HCT116 (cell line): Measurements from ENCODE around the gene SLC6A13. TPM values are rescaled to one million over a fixed set of nuclear protein-coding genes. Genes with fewer than 3 reads are reported as not detected.
A peak's percentile ranks its signal among the peaks of the same experiment; 100 is the strongest.

ENCODE experiments used
- ATAC-seq: fragments of 200-7000 bp; cut with Tn5 transposase; 2 replicates; pipeline ENCODE4 v1.9.1; 2020; ENCODE audit warnings: mild to moderate bottlenecking, moderate library complexity
- BruUV-seq: library from RNA; stranded (reverse); fragments of 400-500 nt; replicated peaks from 2 replicates; lab custom pipeline; 2021; lab: Mats Ljungman, UMichigan
- CTCF ChIA-PET: fragments of 300-600 bp; sonication (Branson Sonifier 250); formaldehyde crosslinking; loops from one replicate; lab custom pipeline; 2021; ENCODE audit warnings: antibody characterized with exemption; lab: Charles Lee
- POLR2A ChIA-PET: fragments of 300-600, 350-600 bp; sonication (Branson Sonifier 250); formaldehyde crosslinking; loops from one replicate; lab custom pipeline; 2021; ENCODE audit warnings: antibody characterized with exemption; lab: Charles Lee
- RAD21 ChIA-PET, 2 experiments: fragments of 300-600 bp; sonication (Branson Sonifier 250); formaldehyde crosslinking; loops; one replicate each; lab custom pipeline; 2023; ENCODE audit warnings: low total read pairs in 2 of 2; ENCODE audit not compliant: uncharacterized antibody in 2 of 2, unreplicated experiment in 2 of 2, low non-redundant PET in 1 of 2; lab: Charles Lee
- DNase-seq: peaks from one replicate; pipeline ENCODE4 v3.0.0-alpha.2; 2010; ENCODE audit warnings: low read depth, low spot score
- H2AFZ ChIP-seq: fragments of 200-600 bp; shearing (Covaris generic), sonication (generic); 2 replicates; pipeline ENCODE4 v1.6.1; 2017; ENCODE audit warnings: low read depth, mixed run types, mixed read lengths, antibody characterized with exemption, low read length; ENCODE audit not compliant: poor library complexity, severe bottlenecking
- H3K27ac ChIP-seq: 2 replicates; pipeline ENCODE4 v1.5.1; 2012; ENCODE audit warnings: low read depth, low read length
- H3K27me3 ChIP-seq: fragments of 200-600 bp; sonication (generic); 2 replicates; pipeline ENCODE4 v1.6.1; 2016; ENCODE audit warnings: mixed run types, low read length, mixed read lengths; ENCODE audit not compliant: insufficient read depth
- H3K36me3 ChIP-seq, 2 experiments: fragments of 200-500 bp in 1 of 2; fragments of 200-600 bp in 1 of 2; sonication (Bioruptor generic) in 1 of 2; sonication (generic) in 1 of 2; 2 replicates each; pipeline versions ENCODE4 v1.5.1 to v1.6.1; 2014 to 2016; ENCODE audit warnings: low read length in 2 of 2, inconsistent platforms in 1 of 2, mixed read lengths in 1 of 2, mixed run types in 1 of 2; ENCODE audit not compliant: insufficient read depth in 2 of 2, control insufficient read depth in 1 of 2
- H3K4me1 ChIP-seq, 2 experiments: fragments of 200-600 bp in 1 of 2; sonication (generic) in 1 of 2; 2 replicates each; pipeline versions ENCODE4 v1.5.1 to v1.6.1; 2012 to 2017; ENCODE audit warnings: low read length in 2 of 2, inconsistent platforms in 1 of 2, mild to moderate bottlenecking in 1 of 2, mixed read lengths in 1 of 2, mixed run types in 1 of 2, moderate library complexity in 1 of 2; ENCODE audit not compliant: insufficient read depth in 2 of 2, control insufficient read depth in 1 of 2
- H3K4me2 ChIP-seq: fragments of 200-600 bp; sonication (generic); 2 replicates; pipeline ENCODE4 v1.6.1; 2017; ENCODE audit warnings: mixed run types, low read length, mixed read lengths
- H3K4me3 ChIP-seq, 2 experiments: fragments of 200-600 bp in 1 of 2; sonication (generic) in 1 of 2; replicated peaks in 1 of 2; 2 replicates each; pipeline ENCODE4 v1.5.1; 2011 to 2016; ENCODE audit warnings: low read length in 2 of 2, control low read depth in 1 of 2, low read depth in 1 of 2, mild to moderate bottlenecking in 1 of 2, mixed read lengths in 1 of 2, mixed run types in 1 of 2
- H3K79me2 ChIP-seq: fragments of 200-600 bp; sonication (generic); 2 replicates; pipeline ENCODE4 v1.6.1; 2017; ENCODE audit warnings: mild to moderate bottlenecking, mixed run types, low read length, moderate library complexity, mixed read lengths; ENCODE audit not compliant: insufficient read depth
- H3K9ac ChIP-seq: fragments of 200-600 bp; sonication (generic); 2 replicates; pipeline ENCODE4 v1.6.1; 2016; ENCODE audit warnings: low read length, mixed read lengths
- H3K9me2 ChIP-seq: fragments of 200-600 bp; sonication (generic), shearing (Covaris generic); 2 replicates; pipeline ENCODE4 v1.6.1; 2017; ENCODE audit warnings: mixed run types, mild to moderate bottlenecking, moderate library complexity; ENCODE audit not compliant: insufficient read depth
- H3K9me3 ChIP-seq, 2 experiments: fragments of 200-500 bp in 1 of 2; fragments of 200-600 bp in 1 of 2; sonication (Bioruptor generic) in 1 of 2; sonication (generic) in 1 of 2; 2 replicates each; pipeline ENCODE4 v1.6.1; 2014 to 2017; ENCODE audit warnings: low read length in 2 of 2, mixed read lengths in 2 of 2, inconsistent platforms in 1 of 2, low read depth in 1 of 2, mild to moderate bottlenecking in 1 of 2, mixed run types in 1 of 2, moderate library complexity in 1 of 2; ENCODE audit not compliant: control insufficient read depth in 1 of 2, insufficient read depth in 1 of 2
- H4K20me1 ChIP-seq: fragments of 200-600 bp; sonication (generic), shearing (Covaris generic); 2 replicates; pipeline ENCODE4 v1.6.1; 2017; ENCODE audit warnings: mixed run types, mild to moderate bottlenecking, moderate library complexity; ENCODE audit not compliant: insufficient read depth
- CBX3 ChIP-seq: IDR thresholded peaks from 2 replicates; pipeline ENCODE4 v1.6.1; 2012; ENCODE audit warnings: low read depth
- CEBPB ChIP-seq: IDR thresholded peaks from 2 replicates; pipeline ENCODE4 v1.6.1; 2012; ENCODE audit warnings: low read depth
- EZH2phosphoT487 ChIP-seq: fragments of 200-600 bp; IDR thresholded peaks from 2 replicates; pipeline ENCODE4 v1.6.1; 2018; ENCODE audit warnings: antibody characterized with exemption, borderline replicate concordance
- FOSL1 ChIP-seq: IDR thresholded peaks from 2 replicates; pipeline ENCODE4 v1.6.1; 2012; ENCODE audit warnings: low read depth
- JUND ChIP-seq: IDR thresholded peaks from 2 replicates; pipeline ENCODE4 v1.6.1; 2012
- POLR2A ChIP-seq: IDR thresholded peaks from 2 replicates; pipeline ENCODE4 v1.7.0; 2011; ENCODE audit warnings: borderline replicate concordance; ENCODE audit not compliant: insufficient read depth, insufficient read length; ENCODE audit errors: extremely low read depth
- RAD21 ChIP-seq: IDR thresholded peaks from 2 replicates; pipeline ENCODE4 v1.6.1; 2012; ENCODE audit warnings: low read depth, mild to moderate bottlenecking
- SIN3A ChIP-seq: IDR thresholded peaks from 2 replicates; pipeline ENCODE4 v1.6.1; 2012; ENCODE audit warnings: low read depth
- SP1 ChIP-seq: IDR thresholded peaks from 2 replicates; pipeline ENCODE4 v1.6.1; 2012; ENCODE audit warnings: low read depth
- SRF ChIP-seq: IDR thresholded peaks from 2 replicates; pipeline ENCODE4 v1.6.1; 2012; ENCODE audit warnings: low read depth
- TCF7L2 ChIP-seq: IDR thresholded peaks from 2 replicates; pipeline ENCODE4 v1.7.0; 2011; ENCODE audit warnings: borderline replicate concordance, inconsistent platforms; ENCODE audit not compliant: insufficient read depth, insufficient read length; ENCODE audit errors: extremely low read depth
- YY1 ChIP-seq: IDR thresholded peaks from 2 replicates; pipeline ENCODE4 v1.6.1; 2011; ENCODE audit warnings: low read length, low read depth, moderate library complexity, mild to moderate bottlenecking; ENCODE audit not compliant: insufficient replicate concordance; ENCODE audit errors: extremely low read depth
- ZBTB33 ChIP-seq: IDR thresholded peaks from 2 replicates; pipeline ENCODE4 v1.6.1; 2011; ENCODE audit warnings: mild to moderate bottlenecking, low read length, moderate library complexity; ENCODE audit not compliant: insufficient replicate concordance; ENCODE audit errors: extremely low read depth
- ZFX ChIP-seq: fragments of 450-650 bp; IDR thresholded peaks from 2 replicates; pipeline ENCODE4 v1.6.1; 2017
- ZNF274 ChIP-seq: fragments of 200-500 bp; sonication (Bioruptor generic); IDR thresholded peaks from 2 replicates; pipeline ENCODE4 v1.6.1; 2014; ENCODE audit warnings: mild to moderate bottlenecking, low read depth, low read length, inconsistent platforms
- intact Hi-C: fragments of 100-400 bp; cut with micrococcal nuclease; formaldehyde crosslinking; loops from 2 replicates; pipeline ENCODE4 v1.10.0; 2022
- total RNA-seq: library from RNA; stranded (reverse); gene quantifications from one replicate; pipeline ENCODE4 v1.2.1, GENCODE V29; 2021; ENCODE audit not compliant: unreplicated experiment
- TF ChIP-seq, protein P1 (sequence below), 3 experiments: fragments of 200-600 bp in 1 of 3; sonication (generic) in 1 of 3; IDR thresholded peaks in 2 of 3; conservative IDR thresholded peaks in 1 of 3; 2 replicates each; pipeline ENCODE4 v1.5.1; 2012 to 2017; ENCODE audit warnings: low read depth in 2 of 3, low read length in 2 of 3, antibody characterized with exemption in 1 of 3, borderline replicate concordance in 1 of 3, control low read depth in 1 of 3, mild to moderate bottlenecking in 1 of 3, mixed read lengths in 1 of 3, mixed run types in 1 of 3, moderate library complexity in 1 of 3; ENCODE audit not compliant: insufficient read depth in 1 of 3
- TF ChIP-seq, protein P2 (sequence below): IDR thresholded peaks from 2 replicates; pipeline ENCODE4 v1.6.1; 2012

Gene SLC6A13
- total RNA-seq, 1 experiment from 2014 or later: 0.39 TPM

DNA sequence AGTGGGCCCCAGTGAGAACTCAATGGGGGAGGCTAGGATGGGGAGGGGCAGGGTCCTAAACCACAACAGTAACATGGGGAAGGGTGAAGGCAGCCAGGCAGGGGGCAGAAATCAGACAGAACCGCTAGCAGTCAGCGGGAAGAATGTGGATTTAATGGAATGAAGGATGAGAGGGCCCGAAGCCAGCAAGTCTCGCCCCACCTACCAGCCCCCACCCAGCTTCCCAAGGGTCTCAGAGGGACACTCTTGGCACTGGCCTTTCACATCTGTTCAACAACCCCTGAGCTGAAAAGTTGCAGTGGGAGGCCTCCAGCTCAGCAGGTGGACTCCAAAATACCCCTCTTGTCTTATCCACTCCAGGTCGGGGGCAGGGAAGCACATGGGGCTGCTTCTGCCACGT lies 42.1 kb downstream of the SLC6A13 start:
- intact Hi-C loops: no loop called here
- peaks cover 0 to 6% of the 10 kb centered on the region in 2 experiments; a peak in 1 of 4 replicates for H3K4me1 ChIP-seq
- no peak overlapping the region for H3K27ac ChIP-seq
- peak overlapping the region; percentile 19; the same call in 1 of the 2 replicates for H3K4me2 ChIP-seq
- DNase-seq: no peak
- ChIA-PET RAD21 (no interaction called here), CTCF (interaction anchor here (0.6 to 1.9 kb wide), 7 partner anchors 9 to 112 kb away, joined by 3 to 7 read pairs (median 5); no protein-coding TSS in a partner anchor), POLR2A (no interaction called here)
- no TSS peak for BruUV-seq
- TF ChIP-seq, protein P1, sequence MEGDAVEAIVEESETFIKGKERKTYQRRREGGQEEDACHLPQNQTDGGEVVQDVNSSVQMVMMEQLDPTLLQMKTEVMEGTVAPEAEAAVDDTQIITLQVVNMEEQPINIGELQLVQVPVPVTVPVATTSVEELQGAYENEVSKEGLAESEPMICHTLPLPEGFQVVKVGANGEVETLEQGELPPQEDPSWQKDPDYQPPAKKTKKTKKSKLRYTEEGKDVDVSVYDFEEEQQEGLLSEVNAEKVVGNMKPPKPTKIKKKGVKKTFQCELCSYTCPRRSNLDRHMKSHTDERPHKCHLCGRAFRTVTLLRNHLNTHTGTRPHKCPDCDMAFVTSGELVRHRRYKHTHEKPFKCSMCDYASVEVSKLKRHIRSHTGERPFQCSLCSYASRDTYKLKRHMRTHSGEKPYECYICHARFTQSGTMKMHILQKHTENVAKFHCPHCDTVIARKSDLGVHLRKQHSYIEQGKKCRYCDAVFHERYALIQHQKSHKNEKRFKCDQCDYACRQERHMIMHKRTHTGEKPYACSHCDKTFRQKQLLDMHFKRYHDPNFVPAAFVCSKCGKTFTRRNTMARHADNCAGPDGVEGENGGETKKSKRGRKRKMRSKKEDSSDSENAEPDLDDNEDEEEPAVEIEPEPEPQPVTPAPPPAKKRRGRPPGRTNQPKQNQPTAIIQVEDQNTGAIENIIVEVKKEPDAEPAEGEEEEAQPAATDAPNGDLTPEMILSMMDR (IDR thresholded peaks at IDR 0.05 in 2 of 3, conservative IDR thresholded peaks at IDR 0.05 in 1 of 3; ENCODE audit: borderline replicate concordance in 1 of 3, insufficient read depth in 1 of 3, low read depth in 2 of 3, low read length in 2 of 3): no peak
- TF ChIP-seq FOSL1 (no peak), CEBPB (no peak), ZNF274 (no peak), CBX3 (no peak), ZFX (no peak), EZH2phosphoT487 (no peak), TCF7L2 (no peak), YY1 (no peak), RAD21 (no peak), SRF (no peak), SP1 (no peak), SIN3A (no peak), ZBTB33 (no peak), POLR2A (no peak), JUND (no peak)
- TF ChIP-seq, protein P2, sequence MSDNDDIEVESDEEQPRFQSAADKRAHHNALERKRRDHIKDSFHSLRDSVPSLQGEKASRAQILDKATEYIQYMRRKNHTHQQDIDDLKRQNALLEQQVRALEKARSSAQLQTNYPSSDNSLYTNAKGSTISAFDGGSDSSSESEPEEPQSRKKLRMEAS: no peak
- H3K9me2 ChIP-seq: no peaks in the 10 kb centered on the region
- no peaks in the 10 kb centered on the region for H3K9me3 ChIP-seq
- no peak overlapping the region for H2AFZ ChIP-seq
- ATAC-seq: no peak
- no peaks in the 10 kb centered on the region for H4K20me1 ChIP-seq
- no peaks in the 10 kb centered on the region for H3K27me3 ChIP-seq
- no peaks in the 10 kb centered on the region for H3K36me3 ChIP-seq
- no peaks in the 10 kb centered on the region for H3K79me2 ChIP-seq
- H3K9ac ChIP-seq: no peak overlapping the region
- H3K4me3 ChIP-seq: no peak overlapping the region
